Kidney (tissue), 14 donors: ENCODE measurements around the gene JOSD2. TPM values are rescaled to one million over a fixed set of nuclear protein-coding genes. Genes with fewer than 3 reads are reported as not detected.

Source experiments
- DNase-seq, 5 donors: peaks; one replicate each; pipeline ENCODE4 v3.0.0-alpha.2; 2013 to 2020
- FAIRE-seq: peaks from 2 replicates; lab custom pipeline; 2012; peaks lifted over from hg19 to GRCh38; lab: Jason Lieb, UNC
- H3K27ac ChIP-seq, 2 donors: one replicate each; pipeline ENCODE4 v1.7.0; 2013; ENCODE audit warnings: low read depth in 2 of 2, low read length in 2 of 2, inconsistent platforms in 1 of 2
- H3K27me3 ChIP-seq: one replicate; pipeline ENCODE4 v1.7.1; 2013; ENCODE audit warnings: low read length, inconsistent platforms; ENCODE audit not compliant: control insufficient read depth, insufficient read depth
- H3K36me3 ChIP-seq, 3 donors: one replicate each; pipeline versions ENCODE4 v1.7.0 to v1.7.1; 2013; ENCODE audit warnings: low read length in 3 of 3, control low read depth in 1 of 3, inconsistent platforms in 1 of 3; ENCODE audit not compliant: insufficient read depth in 3 of 3, control insufficient read depth in 2 of 3
- H3K4me1 ChIP-seq, 3 donors: one replicate each; pipeline versions ENCODE4 v1.7.0 to v1.7.1; 2013; ENCODE audit warnings: low read length in 3 of 3, inconsistent platforms in 1 of 3, low read depth in 1 of 3; ENCODE audit not compliant: control insufficient read depth in 2 of 3, insufficient read depth in 2 of 3
- H3K4me3 ChIP-seq, 3 donors: one replicate each; pipeline versions ENCODE4 v1.7.0 to v1.8.1; 2013; ENCODE audit warnings: low read length in 3 of 3, control low read depth in 1 of 3, inconsistent platforms in 1 of 3
- H3K9ac ChIP-seq, 3 donors: one replicate each; pipeline versions ENCODE4 v1.7.0 to v1.7.1; 2013; ENCODE audit warnings: low read length in 3 of 3, control low read depth in 1 of 3, inconsistent platforms in 1 of 3
- H3K9me3 ChIP-seq, 3 donors: one replicate each; pipeline versions ENCODE4 v1.7.0 to v1.7.1; 2013; ENCODE audit warnings: low read length in 3 of 3, control low read depth in 1 of 3, inconsistent platforms in 1 of 3; ENCODE audit not compliant: control insufficient read depth in 2 of 3, insufficient read depth in 1 of 3
- intact Hi-C: fragments of 100-400 bp; cut with DNase I; formaldehyde crosslinking; loops from one replicate; pipeline ENCODE4 v1.11.1; 2022
- polyA plus RNA-seq: library from polyadenylated mRNA; stranded (reverse); fragments of 350-450 nt; fragmentation: Illumina TruSeq; extraction: RNeasy Lipid Tissue Mini Kit (QIAGEN cat#74804); gene quantifications from one replicate; pipeline ENCODE4 v1.2.3, GENCODE V29; 2014; ENCODE audit warnings: low read depth, low replicate concordance; ENCODE audit not compliant: insufficient read depth
- total RNA-seq: library from RNA; stranded (reverse); fragmentation: NEBNext Ultra II Directional; extraction: Animal tissue kit (Norgen Biotek cat#: 25700); gene quantifications from one replicate; pipeline ENCODE4 v1.2.1, GENCODE V29; 2021
- TF ChIP-seq, protein P1 (sequence below): IDR thresholded peaks from 3 replicates; pipeline ENCODE4 v1.5.1; 2012; ENCODE audit warnings: mild to moderate bottlenecking, moderate library complexity, borderline replicate concordance; ENCODE audit not compliant: insufficient read depth; ENCODE audit errors: extremely low read depth
- donor health status: control.
- donor health status: control.
- donor health status: control.
- donor health status: control.
- donor health status: control.
- donor health status: DM: yes; HTN: yes; CAD: no.
- donor health status: Normal renal cell carcinoma (clear cell type).

The JOSD2 gene
- total and polyA plus RNA-seq, 2 donors from 2014 or later = 31.7 to 73.7 TPM

DNA sequence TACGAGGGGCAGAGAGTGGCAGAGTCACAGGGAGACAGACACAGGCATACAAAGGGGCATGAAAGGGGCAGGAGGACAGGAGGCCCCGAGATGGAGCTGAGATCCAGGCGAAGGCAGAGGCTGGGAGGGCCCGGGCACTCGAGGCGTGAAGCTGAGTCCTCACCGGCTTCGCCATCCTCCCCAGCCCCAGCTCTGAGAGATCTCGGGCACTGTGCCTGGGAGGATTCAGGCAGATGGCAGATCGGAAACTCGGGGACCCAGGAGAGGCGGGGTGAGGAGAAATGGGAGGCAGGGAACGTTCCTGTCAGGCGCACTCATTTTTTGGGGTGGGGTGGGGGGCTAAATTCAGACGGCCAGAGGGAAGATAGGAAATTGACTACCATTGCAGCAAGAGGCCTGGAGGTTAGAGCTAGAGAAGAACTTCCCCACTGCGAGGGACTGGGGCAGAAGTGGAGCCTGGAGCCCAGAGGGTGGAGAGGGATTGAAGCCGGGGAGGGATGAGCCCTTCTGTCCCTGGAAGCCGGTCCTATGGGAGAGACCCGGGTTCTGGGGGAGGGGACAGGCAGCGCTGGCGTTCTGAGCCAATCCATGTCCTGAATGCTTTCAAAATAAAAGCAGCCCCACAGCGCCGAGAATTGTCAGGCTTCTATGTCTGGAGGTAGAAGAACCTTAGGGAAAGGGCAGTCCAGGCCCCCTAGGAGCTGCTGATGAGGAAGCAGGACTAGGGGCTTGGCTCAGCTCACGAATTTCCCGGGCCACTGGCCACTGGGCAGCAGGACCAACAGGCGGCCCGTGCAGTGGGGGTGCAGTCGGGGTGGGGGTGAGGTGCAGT is 44.7 kb upstream of the JOSD2 start:
- no peak for FAIRE-seq
- no peak overlapping the region for H3K4me3 ChIP-seq
- intact Hi-C loops = no loop called here
- H3K36me3 ChIP-seq = no peaks in the 10 kb centered on the region
- H3K9me3 ChIP-seq = no peaks in the 10 kb centered on the region
- peaks cover 0 to 4% (median 0%) of the 10 kb centered on the region in 3 donors for H3K4me1 ChIP-seq
- no peak overlapping the region for H3K9ac ChIP-seq
- peak in 2 of 5 donors; percentile 25 to 48 for DNase-seq
- TF ChIP-seq, protein P1, sequence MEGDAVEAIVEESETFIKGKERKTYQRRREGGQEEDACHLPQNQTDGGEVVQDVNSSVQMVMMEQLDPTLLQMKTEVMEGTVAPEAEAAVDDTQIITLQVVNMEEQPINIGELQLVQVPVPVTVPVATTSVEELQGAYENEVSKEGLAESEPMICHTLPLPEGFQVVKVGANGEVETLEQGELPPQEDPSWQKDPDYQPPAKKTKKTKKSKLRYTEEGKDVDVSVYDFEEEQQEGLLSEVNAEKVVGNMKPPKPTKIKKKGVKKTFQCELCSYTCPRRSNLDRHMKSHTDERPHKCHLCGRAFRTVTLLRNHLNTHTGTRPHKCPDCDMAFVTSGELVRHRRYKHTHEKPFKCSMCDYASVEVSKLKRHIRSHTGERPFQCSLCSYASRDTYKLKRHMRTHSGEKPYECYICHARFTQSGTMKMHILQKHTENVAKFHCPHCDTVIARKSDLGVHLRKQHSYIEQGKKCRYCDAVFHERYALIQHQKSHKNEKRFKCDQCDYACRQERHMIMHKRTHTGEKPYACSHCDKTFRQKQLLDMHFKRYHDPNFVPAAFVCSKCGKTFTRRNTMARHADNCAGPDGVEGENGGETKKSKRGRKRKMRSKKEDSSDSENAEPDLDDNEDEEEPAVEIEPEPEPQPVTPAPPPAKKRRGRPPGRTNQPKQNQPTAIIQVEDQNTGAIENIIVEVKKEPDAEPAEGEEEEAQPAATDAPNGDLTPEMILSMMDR = no peak
- no peak overlapping the region for H3K27ac ChIP-seq
- no peaks in the 10 kb centered on the region for H3K27me3 ChIP-seq

DNA sequence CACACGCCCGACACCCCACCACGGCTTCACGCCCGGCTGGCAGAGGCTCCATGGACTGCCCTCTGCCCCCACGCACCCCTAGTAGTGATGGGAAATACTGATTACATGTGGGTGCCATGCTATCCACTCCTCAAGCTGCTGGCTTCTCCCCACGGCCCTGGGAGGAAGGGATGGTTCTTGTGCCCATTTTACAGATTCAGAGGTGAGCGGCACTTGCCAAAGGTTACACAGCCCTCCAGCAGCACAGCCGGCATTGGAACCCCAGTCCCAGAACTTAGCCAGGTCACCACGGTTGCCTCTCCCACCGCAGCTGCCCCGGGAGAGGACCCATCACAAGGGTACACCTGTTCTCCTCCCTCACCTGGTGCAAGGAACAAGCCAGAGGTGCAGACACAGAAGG is 44.0 kb upstream of the JOSD2 start:
- Histone ChIP-seq H3K27me3 (no peaks in the 10 kb centered on the region), H3K4me1 (peaks cover 0 to 4% (median 0%) of the 10 kb centered on the region in 3 donors), H3K27ac (no peak overlapping the region), H3K9ac (no peak overlapping the region), H3K4me3 (no peak overlapping the region), H3K9me3 (no peaks in the 10 kb centered on the region), H3K36me3 (no peaks in the 10 kb centered on the region)
- intact Hi-C loops = no loop called here
- TF ChIP-seq, protein P1 = no peak
- DNase-seq (no peak), FAIRE-seq (no peak)

DNA sequence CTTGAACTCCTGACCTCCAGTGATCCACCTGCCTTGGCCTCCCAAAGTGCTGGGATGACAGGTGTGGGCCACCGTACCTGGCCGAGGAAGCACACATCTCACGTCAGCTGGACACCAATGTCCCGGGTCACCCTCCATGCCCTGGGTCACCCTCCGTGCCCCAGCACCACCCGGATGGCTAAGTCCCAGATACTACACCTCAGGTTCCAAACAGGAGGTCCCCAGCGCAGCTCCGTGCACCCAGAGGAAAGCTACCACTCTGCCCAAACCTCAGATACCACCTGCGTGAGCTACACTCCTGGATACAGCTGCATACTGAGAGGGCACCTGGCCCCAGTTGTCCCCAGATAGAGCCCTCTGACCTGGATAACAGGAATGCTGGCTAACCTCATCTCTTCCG is 43.2 kb upstream of the JOSD2 start:
- no peak for FAIRE-seq
- Histone ChIP-seq H3K36me3 (no peaks in the 10 kb centered on the region), H3K4me1 (peaks cover 0 to 4% (median 0%) of the 10 kb centered on the region in 3 donors), H3K9ac (no peak overlapping the region), H3K27me3 (no peaks in the 10 kb centered on the region), H3K9me3 (no peaks in the 10 kb centered on the region), H3K27ac (no peak overlapping the region), H3K4me3 (no peak overlapping the region)
- peak in 2 of 5 donors; percentile 40 to 53 for DNase-seq
- intact Hi-C loops = no loop called here
- TF ChIP-seq, protein P1 = no peak
